Fibroblast of skin of left quadriceps (primary cell): ENCODE data around the gene NTN3.
A peak's percentile ranks its signal among the peaks of the same experiment; 100 is the strongest.

Source experiments
- DNase-seq, 2 experiments: peaks; one replicate each; pipeline ENCODE4 v3.0.0-alpha.2; 2013; ENCODE audit warnings: low read depth in 2 of 2

Gene NTN3

DNA sequence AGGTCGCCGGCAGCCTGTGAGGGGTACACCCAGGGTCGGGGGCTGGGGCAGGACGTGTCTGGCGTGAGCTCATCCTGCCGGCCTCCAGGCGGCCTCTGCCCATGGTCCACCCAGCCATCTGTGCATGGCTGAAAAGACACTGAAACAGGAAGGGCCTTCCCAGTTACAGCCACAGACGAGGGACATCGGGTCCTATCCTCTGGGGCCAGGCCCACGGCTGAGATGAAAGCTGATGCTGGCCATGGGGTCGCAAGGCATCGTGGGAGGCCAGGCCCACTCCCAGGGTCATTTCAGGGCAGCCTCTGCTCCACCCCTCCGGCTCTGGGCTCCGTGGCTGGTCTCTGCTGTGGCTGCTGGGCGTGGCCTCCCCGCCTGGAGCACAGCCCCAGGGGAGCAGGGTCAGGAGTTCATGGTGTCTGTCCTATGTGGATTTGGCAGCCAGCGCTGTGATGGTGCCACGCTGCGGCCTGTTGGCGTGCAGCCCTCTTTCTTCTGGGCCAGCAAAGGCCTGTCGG, 26.1 kb downstream of the NTN3 start:
- DNase-seq = no peak

DNA sequence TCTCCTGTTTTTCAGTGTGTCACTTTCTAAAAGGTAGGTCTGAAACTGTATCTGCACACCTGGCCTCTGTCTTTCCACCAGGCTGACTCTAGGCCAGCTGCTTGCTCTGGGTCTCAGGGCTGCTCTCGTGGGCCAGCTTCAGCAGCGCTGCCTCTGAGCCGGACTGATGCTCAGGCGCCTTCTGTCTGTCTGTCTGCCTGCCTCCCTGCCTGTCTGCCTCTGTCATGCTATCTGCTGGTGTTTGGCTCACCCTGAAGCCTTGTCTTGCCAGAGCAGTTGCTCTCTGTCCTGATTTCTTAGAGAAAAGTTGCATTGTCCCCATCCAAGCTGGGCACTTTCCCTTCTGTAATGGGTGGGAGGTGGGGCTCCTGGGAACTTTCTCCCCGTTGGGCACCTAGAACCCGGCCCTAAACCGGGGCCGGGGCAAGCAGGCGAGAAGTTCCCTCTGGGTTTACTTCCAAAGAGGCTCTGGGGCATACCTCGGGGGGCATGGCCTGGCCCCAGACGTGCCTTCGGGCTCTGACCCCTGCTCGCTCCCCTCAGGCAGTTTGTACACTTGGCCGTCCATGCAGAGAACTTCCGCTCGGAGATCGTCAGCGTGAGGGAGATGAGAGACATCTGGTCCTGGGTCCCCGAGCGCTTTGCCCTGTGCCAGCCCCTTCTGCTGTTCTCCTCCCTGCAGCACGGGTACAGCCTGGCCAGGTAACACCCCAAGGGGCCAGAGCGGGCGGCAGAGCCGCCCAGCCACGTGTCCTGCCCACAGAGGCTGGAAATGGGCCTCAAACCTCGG, 26.8 kb downstream of the NTN3 start:
- DNase-seq = no peak

DNA sequence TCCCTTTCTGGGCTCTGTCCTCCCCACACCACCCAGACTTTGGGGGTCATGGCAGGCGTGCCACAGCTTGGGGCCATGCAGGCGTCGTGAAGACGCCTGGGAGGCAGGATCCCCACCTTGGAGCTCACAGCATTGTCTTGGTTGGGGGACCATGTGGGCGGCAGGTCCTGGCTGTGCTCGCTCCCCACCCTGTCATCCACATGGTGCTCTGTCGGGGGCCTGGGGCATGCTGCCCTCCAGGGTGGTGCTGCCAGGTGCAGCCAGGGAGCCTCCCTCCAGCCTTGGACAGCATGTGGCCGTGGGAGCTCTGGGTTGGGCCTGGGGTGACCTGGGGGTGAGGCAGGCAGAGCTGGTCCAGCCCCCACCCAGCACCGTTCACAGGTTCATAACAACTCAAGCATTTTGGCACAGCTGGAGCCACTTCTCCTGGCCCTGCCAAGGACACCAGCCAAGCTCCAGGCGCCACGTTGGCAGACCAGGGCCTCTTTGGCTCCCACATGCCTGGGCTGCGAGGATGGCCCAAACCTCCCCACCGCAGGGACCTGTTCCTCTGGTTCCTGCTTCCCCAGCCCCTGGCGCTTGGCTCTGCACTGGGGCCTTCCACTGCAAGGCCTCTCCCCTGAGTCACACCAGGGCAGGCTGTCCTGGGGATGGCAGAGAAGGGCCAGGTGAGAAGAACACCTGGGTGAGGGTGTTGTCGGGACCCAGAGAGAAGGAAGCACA, 27.6 kb downstream of the NTN3 start:
- no peak for DNase-seq

DNA sequence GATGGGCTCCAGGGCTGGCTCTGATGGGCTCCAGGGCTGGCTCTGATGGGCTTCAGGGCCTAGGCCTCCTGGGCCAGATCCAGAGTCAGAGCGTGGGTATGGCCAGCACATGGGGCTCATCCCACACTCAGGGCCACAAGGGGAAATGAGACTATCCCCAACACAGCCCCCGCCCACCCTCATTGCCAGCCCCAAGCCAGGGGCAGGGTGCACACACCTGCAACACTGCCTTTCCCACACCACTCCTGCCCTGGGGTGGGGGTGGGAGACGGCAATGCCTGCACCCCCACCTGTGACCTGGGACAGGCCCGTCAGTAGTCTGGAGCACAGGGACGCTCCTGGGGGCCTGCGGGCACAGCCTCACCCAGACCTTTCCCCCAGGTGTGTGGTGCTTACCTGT, 28.4 kb downstream of the NTN3 start:
- DNase-seq = no peak

DNA sequence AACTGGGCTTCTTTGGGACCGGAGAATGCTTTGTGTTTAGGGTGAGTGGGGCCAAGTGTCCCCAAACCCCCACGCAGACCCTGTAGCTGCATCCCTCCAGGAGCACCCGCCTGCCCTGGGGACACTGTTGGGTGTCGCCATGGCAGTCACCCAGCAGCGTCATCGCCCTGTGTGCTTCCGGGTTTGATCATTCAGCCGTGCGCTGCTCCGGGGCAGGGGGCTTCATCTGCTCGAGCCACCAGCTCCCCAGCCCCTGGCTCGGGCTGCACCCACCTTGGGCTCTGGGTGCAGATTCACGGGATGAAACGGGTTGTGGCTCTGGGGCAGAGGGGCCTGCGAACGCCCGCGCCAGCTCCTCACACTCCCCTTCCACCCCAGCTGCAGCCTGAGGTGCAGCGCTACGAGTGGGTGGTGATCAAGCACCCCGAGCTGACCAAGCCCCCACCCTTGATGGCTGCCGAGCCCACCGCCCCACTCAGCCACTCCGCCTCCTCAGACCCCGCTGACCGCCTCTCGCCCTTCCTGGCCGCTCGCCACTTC, 28.9 kb downstream of the NTN3 start:
- no peak for DNase-seq

DNA sequence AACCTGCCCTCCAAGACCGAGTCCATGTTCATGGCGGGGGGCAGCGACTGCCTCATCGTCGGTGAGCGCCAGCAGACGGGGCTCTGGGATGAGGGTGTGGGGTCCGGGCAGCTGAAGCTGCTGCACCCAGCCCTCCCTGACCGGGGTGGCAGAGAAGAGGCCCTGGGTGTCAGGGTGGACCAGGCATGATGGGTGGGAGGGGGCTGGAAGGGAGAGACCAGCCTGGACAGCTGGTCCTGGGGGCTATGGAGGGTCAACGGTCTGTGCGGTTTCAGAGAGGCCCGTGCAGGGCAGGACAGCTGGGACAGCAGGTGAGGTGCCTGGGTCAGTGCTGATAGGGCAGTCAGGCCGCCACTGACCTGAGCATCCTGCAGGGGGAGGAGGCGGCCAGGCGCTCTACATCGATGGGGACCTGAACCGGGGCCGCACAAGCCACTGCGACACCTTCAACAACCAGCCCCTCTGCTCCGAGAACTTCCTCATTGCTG, 29.4 kb downstream of the NTN3 start:
- no peak for DNase-seq

DNA sequence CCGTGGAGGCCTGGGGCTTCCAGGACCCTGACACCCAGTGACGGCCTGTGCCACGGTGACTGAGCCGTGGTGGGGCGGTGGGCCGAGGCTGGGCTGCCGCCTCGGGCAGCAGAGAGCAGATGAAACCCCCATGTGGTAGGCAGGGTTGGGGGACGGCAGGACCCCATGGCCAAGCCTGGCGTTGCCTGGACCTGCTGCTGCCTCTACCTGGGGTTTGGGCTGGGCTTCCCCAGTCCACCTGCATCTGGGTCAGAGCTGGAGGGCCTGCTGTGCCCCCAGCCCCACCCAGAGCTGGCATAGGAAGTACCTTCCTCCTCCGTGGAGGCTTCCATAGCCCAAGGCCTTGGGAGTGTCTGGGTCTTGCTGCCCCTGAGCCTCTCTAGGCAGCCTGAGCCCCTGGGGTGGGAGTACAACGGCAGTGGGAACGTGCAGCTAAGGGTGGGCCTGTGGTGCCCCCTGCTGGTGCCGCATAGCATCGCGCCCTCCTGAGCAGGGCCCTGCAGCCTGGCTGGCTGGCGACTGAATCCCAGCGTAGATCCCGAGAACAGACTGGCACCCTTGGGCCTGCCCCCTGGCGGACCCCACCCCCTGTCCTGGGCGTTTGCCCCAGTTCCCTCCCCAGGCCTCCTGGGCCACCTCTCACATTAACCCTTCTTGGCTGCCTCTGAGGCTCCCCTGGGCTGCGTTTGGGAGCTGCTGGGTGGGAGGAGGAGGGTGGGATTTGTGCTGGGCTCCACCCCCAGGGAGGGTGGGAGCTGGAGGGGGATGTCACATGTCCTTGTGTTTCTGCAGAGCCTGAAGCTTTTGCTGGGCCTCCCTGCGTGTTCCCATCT, 30.0 kb downstream of the NTN3 start:
- DNase-seq = peak; percentile 38 to 41

DNA sequence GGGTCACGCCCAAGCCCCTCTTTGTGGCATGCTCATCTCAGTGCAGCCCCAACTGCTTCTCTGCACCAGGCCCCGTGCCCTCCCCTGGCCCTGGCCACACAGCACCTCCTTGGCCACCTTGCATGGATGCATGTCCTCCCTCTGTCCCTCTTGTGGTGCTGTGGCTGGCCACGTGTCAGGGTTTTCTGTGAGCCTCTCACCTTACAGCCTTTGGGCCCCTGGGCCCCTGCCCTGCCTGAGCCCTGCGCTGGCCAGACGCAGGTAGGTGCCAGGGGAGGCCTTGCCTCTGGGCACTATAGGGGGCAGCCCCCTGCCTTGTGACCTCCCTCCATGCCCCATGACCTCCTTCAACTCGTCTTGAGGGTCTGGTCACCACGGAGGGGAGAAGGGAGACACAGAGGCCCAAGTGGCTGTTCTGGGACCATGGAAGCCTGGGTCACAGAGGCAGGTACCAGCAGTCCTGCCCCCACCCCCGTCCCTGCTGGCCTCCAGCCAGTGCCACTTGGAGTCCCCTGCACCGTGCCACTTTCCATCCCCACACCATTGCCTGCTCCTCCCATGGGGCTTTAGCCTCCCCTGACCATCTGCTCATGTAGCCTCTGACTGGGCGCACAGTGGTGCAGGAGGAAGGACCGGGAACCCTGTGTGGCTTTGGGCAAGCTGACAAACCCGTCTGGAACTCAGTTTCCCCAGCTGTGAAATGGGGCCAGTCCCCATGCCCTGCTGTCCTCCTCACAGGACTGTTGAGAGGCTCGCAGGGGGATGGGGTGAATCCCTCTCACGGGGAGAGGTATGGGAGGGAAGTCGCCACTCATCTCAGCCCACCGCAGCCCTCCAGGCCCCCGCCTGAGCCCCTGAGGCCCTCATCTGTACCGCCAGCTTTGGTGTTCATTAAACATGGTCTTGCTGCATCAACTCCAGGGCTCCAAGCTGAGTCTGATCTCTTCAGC, 31.1 kb downstream of the NTN3 start:
- DNase-seq = no peak

DNA sequence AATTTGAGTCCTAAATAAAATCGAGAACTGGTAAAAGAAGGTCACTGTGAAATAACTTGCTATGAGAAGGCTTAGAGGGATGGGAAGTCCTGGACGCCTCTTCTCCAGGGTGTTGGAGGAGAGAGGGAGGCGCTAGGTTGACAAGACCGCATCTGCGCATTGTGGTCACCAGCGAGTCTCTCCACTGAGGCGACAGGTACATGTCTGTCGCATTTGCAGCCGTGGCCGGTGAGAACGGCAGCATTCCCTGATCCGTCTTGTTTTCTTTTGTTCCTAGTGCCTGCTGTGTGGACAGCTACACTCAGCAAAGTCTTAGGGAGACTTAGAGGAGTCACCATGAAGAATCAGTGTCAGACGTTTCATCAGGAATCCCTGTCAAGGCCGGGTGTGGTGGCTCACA, 34.6 kb downstream of the NTN3 start:
- no peak for DNase-seq

DNA sequence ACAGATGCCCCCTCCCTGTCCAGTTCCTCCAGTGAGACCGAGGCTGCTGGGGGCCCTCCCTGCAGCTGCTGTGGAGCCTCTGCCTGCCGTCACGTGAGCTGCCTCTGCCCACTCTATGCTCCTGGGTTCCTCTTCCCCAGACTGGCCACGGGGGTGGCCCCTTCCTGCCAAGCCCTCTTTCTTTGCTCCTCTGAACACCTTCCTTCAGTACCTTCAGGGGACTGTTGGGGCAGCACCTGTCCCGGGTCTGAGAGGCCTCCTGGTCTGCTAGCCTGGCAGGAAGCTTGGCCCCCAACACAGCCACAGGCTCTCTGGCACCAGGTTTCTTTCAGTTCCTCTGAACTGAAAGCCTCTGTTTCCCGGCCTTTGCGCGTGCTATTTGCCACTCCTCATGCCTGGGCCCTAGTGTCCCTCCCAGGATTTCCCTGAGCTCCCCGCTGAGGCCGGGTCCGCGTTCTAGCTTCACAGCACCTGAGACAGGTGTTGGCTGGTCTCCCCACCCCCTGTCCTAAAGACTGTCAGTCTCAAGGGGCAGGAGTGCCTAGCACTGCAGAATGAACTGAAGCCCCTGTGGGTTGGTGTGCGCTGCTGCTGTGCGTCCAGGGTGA, 36.1 kb downstream of the NTN3 start:
- DNase-seq = no peak

DNA sequence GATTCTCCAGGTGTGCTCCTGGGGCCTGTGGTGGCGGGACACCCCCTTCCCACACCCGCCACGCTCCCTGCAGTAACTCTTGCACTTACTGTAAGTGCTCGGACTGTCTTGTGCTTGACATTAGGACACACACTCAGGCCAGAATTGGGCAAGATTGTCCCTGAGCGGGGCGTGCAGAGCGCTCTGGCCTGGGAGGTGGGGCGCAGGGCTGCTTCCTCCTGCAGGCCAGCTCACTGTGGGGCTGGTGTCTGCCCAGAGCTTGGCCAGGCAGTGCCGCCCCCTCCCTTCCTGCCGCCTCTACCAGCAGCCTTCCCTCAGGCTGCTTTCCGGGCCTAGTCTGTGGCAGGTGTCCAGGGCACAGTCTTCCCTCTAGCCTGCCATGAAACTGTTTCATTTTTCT, 36.6 kb downstream of the NTN3 start:
- DNase-seq = no peak

DNA sequence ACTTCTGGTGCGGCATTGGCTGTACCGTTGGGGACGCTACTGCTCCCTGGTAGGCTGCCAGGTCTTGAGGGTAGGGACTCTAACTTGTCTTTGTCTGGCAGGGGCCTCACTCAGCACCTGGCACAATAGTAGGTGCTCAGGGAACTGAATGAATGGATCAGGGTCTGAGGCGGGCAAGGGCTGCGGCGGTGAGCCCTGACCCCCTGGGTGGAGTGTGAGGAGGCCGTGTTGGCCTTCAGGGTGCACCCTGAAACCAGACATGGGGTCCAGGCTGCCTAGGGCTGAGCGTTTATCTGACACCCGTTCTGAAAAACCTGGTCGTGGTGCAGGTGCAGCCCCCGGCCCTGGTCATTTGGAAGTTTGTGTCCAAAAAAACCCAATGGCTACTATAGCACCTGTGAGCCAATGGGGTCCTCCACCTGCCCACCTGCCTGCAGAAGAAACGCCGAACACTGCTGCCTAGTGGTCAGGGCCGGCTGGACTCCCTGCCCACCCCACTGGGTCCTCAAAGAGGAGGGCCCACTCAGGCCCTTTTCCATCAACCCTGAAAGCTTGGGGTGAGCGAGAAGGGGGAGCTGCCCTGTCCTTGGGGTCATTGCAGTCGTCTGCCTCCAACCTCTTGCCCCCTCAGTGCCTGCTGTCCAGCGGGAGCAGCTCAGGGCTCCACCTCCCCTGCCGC, 37.8 kb downstream of the NTN3 start:
- DNase-seq = no peak

DNA sequence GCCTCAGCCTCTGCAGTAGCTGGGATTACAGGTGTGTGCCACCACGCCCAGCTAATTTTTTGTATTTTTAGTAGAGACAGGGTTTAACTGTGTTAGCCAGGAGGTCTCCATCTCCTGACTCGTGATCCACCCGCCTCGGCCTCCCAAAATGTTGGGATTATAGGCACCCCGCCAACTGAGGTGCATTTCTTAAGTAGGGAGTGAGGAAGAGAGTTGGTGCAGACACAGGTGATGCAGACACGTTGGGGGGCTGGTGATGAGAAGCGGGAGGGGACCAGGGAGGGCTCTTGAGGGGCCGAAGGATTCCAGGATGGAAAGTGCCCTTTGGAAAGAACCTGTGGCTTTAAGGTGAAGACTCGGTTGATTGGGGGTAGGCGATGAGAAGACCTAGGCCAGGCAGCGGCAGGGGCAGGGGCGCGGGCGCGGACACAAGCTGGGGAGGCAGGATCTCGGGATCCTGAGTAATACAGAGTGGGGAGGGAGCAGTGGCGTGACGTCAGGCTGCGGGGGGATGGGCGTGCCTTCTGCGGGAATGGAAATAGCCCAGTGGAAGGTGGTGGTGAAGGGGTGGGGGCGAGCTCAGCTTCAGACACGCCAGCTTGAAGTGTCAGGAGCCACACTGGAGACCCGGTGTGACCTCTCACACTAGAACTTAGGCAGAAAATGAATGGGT, 40.2 kb downstream of the NTN3 start:
- peak in 1 of 2 experiments; percentile 17 for DNase-seq

DNA sequence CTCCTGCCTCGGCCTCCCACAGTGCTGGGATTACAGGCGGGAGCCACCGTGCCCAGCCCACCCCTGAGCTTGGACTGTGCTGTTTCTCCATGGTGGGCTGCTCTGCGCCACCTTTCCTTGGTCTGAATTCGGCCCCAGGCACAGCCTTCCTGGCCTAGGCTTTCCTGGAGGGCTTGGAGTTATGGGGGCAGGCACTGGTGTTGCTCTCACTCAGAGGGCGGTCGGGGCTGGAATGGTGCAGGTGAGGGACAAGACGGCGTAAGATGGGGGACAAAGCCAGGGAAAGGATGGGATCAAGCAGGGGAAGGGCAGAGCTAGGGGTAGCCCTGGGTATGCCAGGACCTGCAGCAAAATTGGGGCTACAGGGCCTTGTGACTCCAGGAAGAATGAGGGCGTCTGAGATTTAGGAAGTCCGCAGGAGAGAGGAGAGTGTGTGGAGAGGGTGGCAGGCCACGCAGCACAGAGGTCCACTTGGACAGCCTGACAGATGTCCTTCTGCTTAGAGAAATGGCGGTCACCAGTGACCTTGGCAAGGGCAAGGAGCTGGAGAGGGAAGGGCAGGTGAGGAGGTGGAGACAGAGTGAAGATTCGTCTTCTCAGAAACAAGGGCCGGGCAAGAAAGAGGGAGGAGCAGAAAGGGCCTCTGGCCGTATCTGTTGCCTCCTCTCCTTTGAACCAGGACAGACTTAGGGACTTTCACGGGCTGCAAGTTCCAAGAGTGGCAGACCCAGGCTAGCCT, 41.1 kb downstream of the NTN3 start:
- no peak for DNase-seq

DNA sequence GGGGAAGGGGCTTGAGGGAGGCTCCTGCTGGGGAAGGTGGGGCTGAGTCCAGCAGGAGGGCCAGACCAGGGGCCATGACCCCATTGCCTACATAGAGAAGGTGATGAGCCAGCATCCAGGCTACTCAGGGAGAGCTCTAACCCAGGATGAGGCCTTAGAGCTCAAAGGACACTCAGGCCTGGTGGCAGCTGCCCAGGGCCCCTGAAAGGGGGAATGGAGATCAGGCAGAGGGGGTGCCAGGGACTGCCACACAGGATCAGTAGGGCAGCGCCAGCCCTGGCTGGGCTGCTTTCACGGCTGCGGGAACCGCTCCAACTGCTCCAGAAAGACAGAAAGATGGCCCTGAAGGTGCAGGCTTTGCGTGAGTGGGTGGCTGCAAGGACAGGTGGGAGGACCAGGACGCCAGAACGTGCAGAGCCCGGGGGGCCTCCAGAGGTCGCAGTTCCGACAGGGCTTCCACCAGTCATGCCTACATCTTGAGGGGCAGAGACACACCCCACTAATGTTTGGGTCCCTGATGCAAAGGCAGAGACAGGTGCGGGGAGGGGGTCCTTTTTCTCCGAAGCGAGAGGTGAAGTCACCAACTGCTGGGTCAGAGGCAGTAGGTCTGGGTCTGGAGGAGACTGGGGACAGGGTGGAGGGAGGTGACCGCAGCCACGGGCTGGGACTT, 41.8 kb downstream of the NTN3 start:
- no peak for DNase-seq

DNA sequence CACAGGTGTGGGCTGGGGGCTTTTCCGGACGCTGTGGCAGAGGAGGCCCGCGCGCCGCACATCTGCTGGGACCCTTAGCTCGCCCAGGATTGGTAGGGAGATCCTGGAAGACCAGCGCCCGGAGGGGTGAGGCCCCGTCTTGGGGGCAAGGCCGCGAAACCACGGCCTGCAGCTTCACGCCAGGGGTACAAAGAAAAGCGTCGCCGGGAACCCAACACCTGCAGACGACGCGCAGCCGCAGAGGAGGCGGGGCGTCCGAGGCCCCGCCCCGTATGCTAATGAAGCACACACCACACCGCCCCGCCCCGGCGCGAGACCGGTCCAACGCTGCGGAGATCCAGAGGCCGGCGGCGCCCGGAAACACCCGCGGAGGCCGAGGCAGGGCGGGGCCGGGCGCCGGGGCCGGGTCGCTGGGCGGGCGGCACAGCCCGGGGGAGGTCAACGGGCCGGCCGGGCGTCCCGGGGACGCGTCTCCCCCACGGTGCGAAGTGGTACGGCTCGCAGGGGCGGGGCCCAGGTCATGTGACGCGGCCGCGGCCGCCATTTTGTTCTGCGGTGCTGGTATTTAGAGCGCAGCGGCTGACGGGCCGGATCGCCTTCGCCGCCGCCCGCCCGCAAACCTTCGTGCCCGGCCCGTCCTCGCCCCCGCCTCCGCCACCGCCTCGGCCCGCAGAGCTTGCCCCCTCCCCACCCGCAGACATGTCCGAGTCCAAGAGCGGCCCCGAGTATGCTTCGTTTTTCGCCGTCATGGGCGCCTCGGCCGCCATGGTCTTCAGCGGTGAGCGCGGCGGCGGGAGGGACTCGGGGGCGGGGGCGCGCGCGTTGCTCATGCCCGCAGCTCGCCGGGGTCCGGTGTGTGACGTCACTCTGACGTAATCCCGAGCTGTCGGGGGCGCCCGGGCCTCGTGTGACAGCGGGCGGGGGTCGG, 42.6 kb downstream of the NTN3 start, which contains the start of gene ATP6V0C:
TSS of gene ATP6V0C (plus strand) at position 548 of the 928 bp plus-strand sequence. CDS start at position 700, 152 bp downstream.
- peak; percentile 59 to 65 for DNase-seq
